Breast epithelium (tissue), 4 donors: Measurements from ENCODE around the gene KRT222. TPM values are rescaled to one million over a fixed set of nuclear protein-coding genes. Genes with fewer than 3 reads are reported as not detected.

Experiments used
- DNase-seq, 2 donors: peaks; one replicate each; pipeline ENCODE4 v3.0.0-alpha.2; 2019; ENCODE audit warnings: low spot score in 2 of 2
- H3K27ac ChIP-seq, 2 donors: fragments of 200-600 bp; sonication (generic) in 1 of 2; one replicate each; pipeline ENCODE4 v1.5.1; 2016 to 2019; ENCODE audit warnings: mild to moderate bottlenecking in 1 of 2
- H3K27me3 ChIP-seq, 2 donors: fragments of 200-600 bp; sonication (generic) in 1 of 2; one replicate each; pipeline versions ENCODE4 v1.5.1 to v1.6.0; 2017 to 2019; ENCODE audit warnings: control low read depth in 1 of 2, mild to moderate bottlenecking in 1 of 2
- H3K36me3 ChIP-seq: fragments of 200-600 bp; one replicate; pipeline ENCODE4 v1.5.1; 2019
- H3K4me1 ChIP-seq, 2 donors: fragments of 200-600 bp; sonication (generic); one replicate each; pipeline ENCODE4 v1.5.1; 2016 to 2019; ENCODE audit warnings: control low read depth in 1 of 2
- H3K4me3 ChIP-seq, 3 donors: fragments of 200-600 bp; sonication (generic); 1 replicate in 2 of 3; 2 replicates in 1 of 3; pipeline ENCODE4 v1.5.1; 2016 to 2019; ENCODE audit warnings: mild to moderate bottlenecking in 3 of 3, moderate library complexity in 2 of 3
- H3K9me3 ChIP-seq, 2 donors: fragments of 200-600 bp; sonication (generic) in 1 of 2; one replicate each; pipeline ENCODE4 v1.5.1; 2016 to 2019; ENCODE audit warnings: control low read depth in 1 of 2
- CTCF ChIP-seq, 3 donors: fragments of 450-650 bp; IDR thresholded peaks; one replicate each; pipeline ENCODE4 v1.5.1; 2016 to 2017; ENCODE audit warnings: antibody characterized with exemption in 3 of 3, mild to moderate bottlenecking in 3 of 3, moderate library complexity in 3 of 3
- POLR2A ChIP-seq: fragments of 450-650 bp; IDR thresholded peaks from one replicate; pipeline ENCODE4 v1.6.1; 2016; ENCODE audit warnings: antibody characterized with exemption, mild to moderate bottlenecking, moderate library complexity
- POLR2AphosphoS5 ChIP-seq, 3 donors: sonication (generic); formaldehyde crosslinking; IDR thresholded peaks; one replicate each; pipeline ENCODE4 v1.6.1; 2017; ENCODE audit warnings: antibody characterized with exemption in 3 of 3
- intact Hi-C: fragments of 100-400 bp; cut with DNase I; formaldehyde crosslinking; loops from one replicate; pipeline ENCODE4 v1.15.1; 2023; ENCODE audit warnings: low total_unique reads
- total RNA-seq, 3 donors: library from RNA; depleted of rRNA; stranded (reverse); fragments of >200 nt; gene quantifications; one replicate each; pipeline ENCODE4 v1.1.0, GENCODE V29; 2016

Gene KRT222
- total RNA-seq, 3 donors from 2014 or later = 0.80 to 1.3 (median 1.0) TPM

- no peaks in the 10 kb centered on the region for H3K27me3 ChIP-seq
- no peak for TF ChIP-seq POLR2AphosphoS5 (IDR thresholded peaks at IDR 0.05)
- no peak for TF ChIP-seq CTCF (IDR thresholded peaks at IDR 0.05)
- no peak for TF ChIP-seq POLR2A
- H3K9me3 ChIP-seq = no peaks in the 10 kb centered on the region
- intact Hi-C loops = no loop called here
- DNase-seq = no peak
- H3K4me3 ChIP-seq = no peak overlapping the region
- no peak overlapping the region for H3K27ac ChIP-seq
- no peaks in the 10 kb centered on the region for H3K4me1 ChIP-seq
- no peaks in the 10 kb centered on the region for H3K36me3 ChIP-seq
Measured at GRCh38 chr17:40622509-40622928, 42.5 kb downstream of the KRT222 start.

- DNase-seq = no peak
- no peaks in the 10 kb centered on the region for H3K36me3 ChIP-seq
- H3K4me3 ChIP-seq = no peak overlapping the region
- H3K27me3 ChIP-seq = no peaks in the 10 kb centered on the region
- H3K27ac ChIP-seq = no peak overlapping the region
- intact Hi-C loops = no loop called here
- no peaks in the 10 kb centered on the region for H3K9me3 ChIP-seq
- no peaks in the 10 kb centered on the region for H3K4me1 ChIP-seq
- no peak for TF ChIP-seq POLR2A
- no peak for TF ChIP-seq CTCF (IDR thresholded peaks at IDR 0.05)
- TF ChIP-seq POLR2AphosphoS5 (IDR thresholded peaks at IDR 0.05) = no peak
Measured at GRCh38 chr17:40621578-40621977, 43.4 kb downstream of the KRT222 start.

- TF ChIP-seq POLR2AphosphoS5 (IDR thresholded peaks at IDR 0.05) (no peak), CTCF (IDR thresholded peaks at IDR 0.05) (no peak), POLR2A (no peak)
- no peaks in the 10 kb centered on the region for H3K4me1 ChIP-seq
- no peaks in the 10 kb centered on the region for H3K36me3 ChIP-seq
- no peak for DNase-seq
- intact Hi-C loops = no loop called here
- H3K4me3 ChIP-seq = no peak overlapping the region
- H3K27ac ChIP-seq = no peak overlapping the region
- no peaks in the 10 kb centered on the region for H3K9me3 ChIP-seq
- H3K27me3 ChIP-seq = no peaks in the 10 kb centered on the region
Measured at GRCh38 chr17:40621019-40621418, 44.0 kb downstream of the KRT222 start.

- H3K4me3 ChIP-seq = no peak overlapping the region
- no peaks in the 10 kb centered on the region for H3K9me3 ChIP-seq
- H3K4me1 ChIP-seq = no peaks in the 10 kb centered on the region
- intact Hi-C loops = no loop called here
- TF ChIP-seq CTCF (IDR thresholded peaks at IDR 0.05) (no peak), POLR2A (no peak), POLR2AphosphoS5 (IDR thresholded peaks at IDR 0.05) (no peak)
- DNase-seq = no peak
- no peaks in the 10 kb centered on the region for H3K27me3 ChIP-seq
- no peaks in the 10 kb centered on the region for H3K36me3 ChIP-seq
- H3K27ac ChIP-seq = peak overlapping the region in 1 of 2 donors; percentile 50
Measured at GRCh38 chr17:40618754-40619625, 46.0 kb downstream of the KRT222 start.

GRCh38 chr17:40617678-40618240 lies 47.2 kb downstream of the KRT222 start:
- intact Hi-C loops = no loop called here
- H3K4me1 ChIP-seq = no peaks in the 10 kb centered on the region
- no peak overlapping the region for H3K4me3 ChIP-seq
- no peaks in the 10 kb centered on the region for H3K27me3 ChIP-seq
- H3K9me3 ChIP-seq = no peaks in the 10 kb centered on the region
- no peak for DNase-seq
- H3K27ac ChIP-seq = peak overlapping the region; percentile 1 to 53
- TF ChIP-seq CTCF (IDR thresholded peaks at IDR 0.05) (no peak), POLR2A (no peak), POLR2AphosphoS5 (IDR thresholded peaks at IDR 0.05) (no peak)
- H3K36me3 ChIP-seq = no peaks in the 10 kb centered on the region
